Measurements from ENCODE around the gene OCEL1.
"Not testable (repeated sequence)": the region's sequence is repeated elsewhere in the genome, so short reads cannot be mapped to it uniquely, and the experiment has no call there.

OCEL1 gene

GRCh38 chr19:17266589-17266974 is 40.6 kb downstream of the OCEL1 start:
- no peak for DNase-seq

- DNase-seq, result peak; percentile 99
Observed at GRCh38 chr19:17266975-17267788, 41.2 kb downstream of the OCEL1 start, which contains the start of gene BABAM1. TSS of gene BABAM1 (plus strand) at chr19:17267443. CDS start at chr19:17268807, 1,364 bp downstream.

- DNase-seq, result no peak
Observed at GRCh38 chr19:17268754-17269153, 42.7 kb downstream of the OCEL1 start.

DNA sequence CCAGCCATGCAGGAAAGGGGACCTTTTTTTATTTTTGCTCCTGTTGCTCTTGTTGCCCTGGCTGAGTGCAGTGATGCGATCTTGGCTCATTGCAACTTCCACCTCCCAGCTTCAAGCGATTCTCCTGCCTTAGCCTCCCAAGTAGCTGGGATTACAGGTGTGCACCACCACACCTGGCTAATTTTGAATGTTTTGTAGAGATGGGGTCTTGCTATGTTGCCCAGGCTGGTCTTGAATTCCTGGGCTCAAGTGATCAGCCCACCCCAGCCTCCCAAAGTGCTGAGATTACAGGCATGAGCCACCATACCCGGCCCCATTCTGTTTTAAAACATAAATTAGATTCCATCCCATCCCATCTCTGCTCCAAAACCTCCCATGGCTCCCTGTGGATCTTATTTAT is 48.9 kb downstream of the OCEL1 start:
- DNase-seq, result not testable (repeated sequence)

- DNase-seq, result no peak
Observed at GRCh38 chr19:17275441-17276175, 49.6 kb downstream of the OCEL1 start.

All from OCI-M1 (cell line).